T-helper 17 cell (primary cell): ENCODE results near the gene GEMIN4. TPM values are rescaled to one million over a fixed set of nuclear protein-coding genes. Genes with fewer than 3 reads are reported as not detected.
"Not testable (repeated sequence)": the region's sequence is repeated elsewhere in the genome, so short reads cannot be mapped to it uniquely, and the experiment has no call there.

ENCODE experiments used
- ATAC-seq: fragments of 150-1000 bp; cut with Tn5 transposase; 2 replicates; pipeline ENCODE4 v1.10.0; 2021; ENCODE audit warnings: mild to moderate bottlenecking, moderate library complexity
- DNase-seq, 3 donors: peaks; one replicate each; pipeline versions ENCODE4 v3.0.0 to v3.0.0-alpha.2; 2020 to 2021
- H3K9me3 ChIP-seq: one replicate; pipeline ENCODE4 v1.7.0; 2013; ENCODE audit warnings: low read length, mild to moderate bottlenecking; ENCODE audit not compliant: control insufficient read depth, poor library complexity, severe bottlenecking
- H3K27ac Mint-ChIP-seq: one replicate; pipeline ENCODE4 v1.8.0; 2022; ENCODE audit warnings: mild to moderate bottlenecking, moderate library complexity, mixed read lengths
- H3K27me3 Mint-ChIP-seq: one replicate; pipeline ENCODE4 v1.8.0; 2022; ENCODE audit warnings: mixed read lengths
- H3K36me3 Mint-ChIP-seq: one replicate; pipeline ENCODE4 v1.8.0; 2022; ENCODE audit warnings: low read depth, mixed read lengths
- H3K4me1 Mint-ChIP-seq: one replicate; pipeline ENCODE4 v1.8.0; 2022; ENCODE audit warnings: mild to moderate bottlenecking, mixed read lengths
- H3K4me3 Mint-ChIP-seq: one replicate; pipeline ENCODE4 v1.8.0; 2022; ENCODE audit warnings: mild to moderate bottlenecking, moderate library complexity, mixed read lengths
- total RNA-seq, 4 donors: library from RNA in 2 of 4; stranded (reverse) in 2 of 4; gene quantifications; one replicate each; pipeline ENCODE4 v1.2.3 and lab custom pipeline; 2022 to 2026

Gene GEMIN4
- total RNA-seq, 2 donors from 2014 or later = 11.5 to 13.4 TPM

DNA sequence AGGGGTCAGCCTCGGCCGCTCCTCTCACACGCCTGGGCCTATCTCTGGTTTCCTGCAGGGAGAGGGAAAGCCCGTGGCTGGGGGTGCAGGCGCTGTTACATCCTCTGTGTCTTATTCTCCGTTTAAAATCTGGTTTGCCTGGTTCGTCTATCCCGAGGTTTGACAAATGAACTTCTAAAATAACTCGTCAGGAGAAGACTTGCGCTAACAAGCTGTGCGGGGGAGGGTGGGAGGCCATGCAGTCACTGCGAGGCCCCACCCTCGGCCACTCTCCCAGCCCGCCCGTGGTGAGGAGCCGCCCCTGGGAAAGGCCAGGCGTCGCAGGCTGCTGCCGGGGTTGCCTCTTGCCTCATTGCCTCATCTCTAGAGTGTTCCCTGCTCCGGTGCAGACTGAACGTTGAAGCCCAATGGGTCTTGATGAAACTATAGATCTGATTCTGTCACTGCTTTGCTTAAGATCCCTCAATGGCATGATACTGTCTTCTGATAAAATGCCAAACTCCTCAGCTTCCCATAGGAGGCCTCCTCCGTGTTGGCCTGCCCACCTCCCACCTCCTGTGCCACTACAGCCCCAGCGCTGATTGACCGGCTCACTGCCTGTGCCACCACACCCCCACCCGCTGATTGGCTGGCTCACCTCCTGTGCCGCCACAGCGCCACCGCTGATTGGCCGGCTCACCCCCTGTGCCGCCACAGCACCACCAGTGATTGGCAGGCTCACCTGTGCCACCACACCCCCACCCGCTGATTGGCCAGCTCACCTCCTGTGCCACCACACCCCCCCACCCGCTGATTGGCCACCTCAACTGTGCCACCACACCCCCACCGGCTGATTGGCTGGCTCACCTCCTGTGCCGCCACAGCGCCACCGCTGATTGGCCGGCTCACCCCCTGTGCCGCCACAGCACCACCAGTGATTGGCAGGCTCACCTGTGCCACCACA, 38.1 kb upstream of the GEMIN4 start:
- H3K4me1 Mint-ChIP-seq, H3K36me3 Mint-ChIP-seq, H3K9me3 ChIP-seq, DNase-seq, H3K27me3 Mint-ChIP-seq, ATAC-seq, H3K4me3 Mint-ChIP-seq: not testable (repeated sequence)
- peak overlapping the region; percentile 6 for H3K27ac Mint-ChIP-seq

DNA sequence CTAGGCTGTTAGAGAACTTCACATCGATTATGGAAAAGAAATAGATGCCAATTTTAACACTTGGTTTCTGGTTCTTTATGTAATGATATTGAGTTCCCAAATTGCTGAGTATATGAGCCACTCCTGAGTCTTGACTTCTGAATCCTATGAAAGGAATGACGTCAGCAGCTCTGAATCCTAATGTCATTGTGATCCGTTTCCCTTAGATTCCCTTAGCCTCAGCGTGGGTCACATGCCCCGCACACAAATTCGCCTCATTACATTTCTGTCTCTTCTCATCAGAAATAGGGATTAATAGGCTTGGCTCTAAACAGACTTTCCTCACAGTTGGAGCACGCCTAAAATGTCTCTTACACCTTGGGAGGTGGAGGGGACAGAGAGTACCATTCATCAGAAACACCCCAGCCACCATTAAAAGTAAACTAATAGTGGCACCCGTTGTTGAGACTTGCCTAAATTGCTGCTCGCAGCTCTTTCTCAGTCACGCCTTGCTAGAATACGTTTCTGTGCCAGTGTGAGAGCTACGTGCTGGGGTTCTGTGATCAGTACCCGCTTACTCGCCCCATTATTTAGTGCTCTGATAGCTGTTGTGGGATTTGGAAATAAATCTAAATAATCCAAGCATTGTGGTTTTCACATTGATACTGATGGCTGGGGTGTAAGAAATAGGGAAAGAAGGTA, 37.2 kb upstream of the GEMIN4 start:
- Mint-ChIP-seq H3K27ac (no peak overlapping the region), H3K36me3 (peaks cover 3% of the 10 kb centered on the region), H3K4me3 (no peak overlapping the region), H3K27me3 (no peaks in the 10 kb centered on the region), H3K4me1 (peaks cover 7% of the 10 kb centered on the region)
- no peaks in the 10 kb centered on the region for H3K9me3 ChIP-seq
- DNase-seq (no peak), ATAC-seq (no peak)

DNA sequence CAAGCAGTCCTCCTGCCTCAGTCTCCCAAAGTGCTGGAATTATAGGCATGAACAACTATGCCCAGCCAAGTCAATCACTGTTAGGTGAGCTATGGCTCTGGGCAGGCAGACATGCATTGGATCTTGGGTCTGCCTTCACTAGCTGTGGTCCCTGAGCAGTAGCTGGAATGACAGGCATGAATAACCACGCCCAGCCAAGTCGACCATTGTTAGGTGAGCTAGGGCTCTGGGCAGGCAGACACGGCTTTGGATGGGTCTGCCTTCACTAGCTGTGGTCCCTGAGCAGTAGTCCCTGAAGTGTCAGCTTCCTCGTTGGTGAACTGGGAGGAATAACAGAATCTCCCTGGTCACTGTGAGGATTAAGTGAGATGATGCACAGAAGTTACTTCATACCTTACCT, 36.5 kb upstream of the GEMIN4 start:
- H3K27me3 Mint-ChIP-seq = no peaks in the 10 kb centered on the region
- DNase-seq = no peak
- H3K36me3 Mint-ChIP-seq = peaks cover 3% of the 10 kb centered on the region
- H3K9me3 ChIP-seq = no peaks in the 10 kb centered on the region
- no peak overlapping the region for H3K27ac Mint-ChIP-seq
- peaks cover 10% of the 10 kb centered on the region for H3K4me1 Mint-ChIP-seq
- no peak overlapping the region for H3K4me3 Mint-ChIP-seq
- ATAC-seq = no peak

DNA sequence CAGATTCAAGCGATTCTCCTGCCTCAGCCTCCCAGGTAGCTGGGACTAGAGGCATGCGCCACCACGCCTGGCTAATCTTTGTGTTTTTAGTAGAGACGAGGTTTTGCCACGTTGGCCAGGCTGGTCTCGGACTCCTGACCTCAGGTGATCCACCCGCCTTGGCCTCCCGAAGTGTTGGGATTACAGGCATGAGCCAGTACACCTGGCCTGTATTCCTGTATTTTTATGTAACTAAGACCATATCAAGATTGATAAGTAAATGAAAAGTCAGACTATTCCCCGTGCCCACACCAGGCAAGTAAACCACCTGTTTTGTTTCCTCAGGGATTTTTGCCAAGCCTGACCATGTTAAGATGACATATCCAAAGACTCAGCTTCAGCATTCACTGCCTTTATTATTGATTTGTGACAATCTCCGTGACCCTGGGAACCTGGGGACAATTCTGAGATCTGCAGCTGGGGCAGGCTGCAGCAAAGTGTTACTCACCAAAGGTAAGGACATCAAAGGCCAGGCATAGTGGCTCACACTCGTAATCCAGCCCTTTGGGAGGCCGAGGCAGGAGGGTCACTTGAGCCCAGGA, 35.7 kb upstream of the GEMIN4 start:
- H3K36me3 Mint-ChIP-seq = peaks cover 3% of the 10 kb centered on the region
- H3K27ac Mint-ChIP-seq = no peak overlapping the region
- peaks cover 13% of the 10 kb centered on the region for H3K4me1 Mint-ChIP-seq
- no peaks in the 10 kb centered on the region for H3K27me3 Mint-ChIP-seq
- DNase-seq (no peak), ATAC-seq (no peak)
- no peaks in the 10 kb centered on the region for H3K9me3 ChIP-seq
- H3K4me3 Mint-ChIP-seq = no peak overlapping the region

DNA sequence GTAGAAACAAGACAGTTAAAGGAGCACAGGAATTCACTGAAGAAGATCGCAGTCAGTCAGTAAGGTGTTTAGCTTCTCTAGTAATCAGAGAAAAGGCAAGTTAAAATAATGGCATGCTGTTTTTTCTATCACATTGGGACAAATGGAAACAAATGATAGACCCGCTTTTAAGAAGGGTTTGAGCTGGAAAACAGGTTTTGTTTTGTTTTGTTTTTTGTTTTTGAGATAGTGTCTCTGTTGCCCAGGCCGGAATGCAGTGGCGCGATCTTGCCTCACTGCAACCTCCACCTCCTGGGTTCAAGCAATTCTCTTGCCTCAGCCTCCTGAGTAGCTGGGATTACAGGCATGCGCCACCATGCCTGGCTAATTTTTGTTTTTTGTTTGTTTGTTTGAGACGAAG, 33.8 kb upstream of the GEMIN4 start:
- H3K27ac Mint-ChIP-seq, DNase-seq, ATAC-seq, H3K9me3 ChIP-seq, H3K4me3 Mint-ChIP-seq, H3K36me3 Mint-ChIP-seq, H3K27me3 Mint-ChIP-seq: not testable (repeated sequence)
- H3K4me1 Mint-ChIP-seq = peaks cover 24% of the 10 kb centered on the region

DNA sequence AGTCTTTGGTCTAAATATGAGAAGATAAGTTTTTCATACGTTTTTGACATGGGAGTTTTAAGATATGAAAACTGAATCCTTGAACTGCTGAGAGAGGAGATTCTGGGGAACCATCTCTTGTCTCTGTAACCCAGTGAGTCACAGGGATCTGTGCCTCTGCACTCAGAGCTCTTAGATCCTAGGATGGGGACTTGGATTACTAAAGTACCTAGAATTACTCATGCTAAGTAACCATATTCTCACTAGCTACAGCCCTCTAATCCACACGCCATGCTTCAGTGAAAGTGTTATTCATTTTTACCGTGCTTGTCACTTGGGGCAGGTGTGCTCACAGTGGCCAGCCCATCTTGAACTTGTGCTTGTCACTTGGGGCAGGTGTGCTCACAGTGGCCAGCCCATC, 32.1 kb upstream of the GEMIN4 start:
- H3K9me3 ChIP-seq = no peaks in the 10 kb centered on the region
- no peak for DNase-seq
- Mint-ChIP-seq H3K4me3 (peak overlapping the region; percentile 98), H3K4me1 (peaks cover 28% of the 10 kb centered on the region), H3K27me3 (no peaks in the 10 kb centered on the region), H3K27ac (no peak overlapping the region), H3K36me3 (no peaks in the 10 kb centered on the region)
- no peak for ATAC-seq

DNA sequence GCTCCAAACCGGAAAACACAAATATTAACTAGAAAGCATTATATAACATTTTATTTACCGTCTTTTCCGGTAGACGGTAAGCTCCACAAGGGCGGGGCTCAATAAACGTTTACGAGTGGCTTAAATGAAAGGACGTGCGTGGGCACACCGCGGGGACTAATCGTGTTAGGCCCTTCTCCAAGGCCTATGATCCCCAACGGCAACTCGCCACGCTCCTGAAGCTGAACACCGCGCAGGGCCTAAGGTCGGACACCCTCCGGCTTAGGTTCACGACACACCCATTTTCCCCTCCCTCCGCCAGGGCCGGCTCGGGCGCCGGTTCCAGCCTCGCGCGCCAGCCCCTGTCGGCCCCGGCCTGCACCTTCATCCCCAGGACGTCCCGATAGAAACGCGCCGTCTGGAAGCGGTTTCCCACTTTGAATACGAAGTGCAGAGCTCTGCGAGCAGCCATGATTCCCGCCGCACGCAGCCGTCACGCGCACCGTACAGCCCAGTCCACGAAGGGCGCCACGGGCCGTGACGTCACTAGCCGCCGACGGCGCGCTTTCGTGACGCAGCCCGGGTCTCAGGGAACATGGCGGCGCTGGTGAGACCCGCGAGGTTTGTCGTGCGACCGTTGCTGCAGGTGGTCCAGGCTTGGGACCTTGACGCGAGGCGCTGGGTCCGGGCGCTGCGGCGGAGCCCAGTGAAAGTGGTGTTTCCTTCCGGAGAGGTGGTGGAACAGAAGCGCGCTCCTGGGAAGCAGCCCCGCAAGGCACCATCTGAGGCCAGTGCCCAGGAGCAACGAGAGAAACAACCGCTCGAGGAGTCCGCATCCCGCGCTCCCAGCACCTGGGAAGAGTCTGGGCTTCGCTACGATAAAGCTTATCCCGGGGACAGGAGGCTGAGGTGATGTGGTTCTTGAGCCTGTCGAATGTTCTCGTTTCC, 30.0 kb upstream of the GEMIN4 start, which contains the start of the genes GLOD4 and MRM3:
TSS of gene GLOD4 (minus strand) at position 476 of the 927 bp plus-strand sequence. CDS start at position 451, 25 bp downstream.
TSS of gene MRM3 (plus strand) at position 549 of the 927 bp plus-strand sequence. CDS start at position 575, 26 bp downstream.
- no peaks in the 10 kb centered on the region for H3K9me3 ChIP-seq
- H3K27me3 Mint-ChIP-seq = no peaks in the 10 kb centered on the region
- H3K36me3 Mint-ChIP-seq = no peaks in the 10 kb centered on the region
- peaks cover 26% of the 10 kb centered on the region for H3K4me1 Mint-ChIP-seq
- peak within 1 kb of the TSS; percentile 97 for H3K27ac Mint-ChIP-seq
- peak; percentile 92 for ATAC-seq
- DNase-seq = peak; percentile 89 to 97 (median 90)
- peak within 1 kb of the TSS; percentile 98 for H3K4me3 Mint-ChIP-seq

DNA sequence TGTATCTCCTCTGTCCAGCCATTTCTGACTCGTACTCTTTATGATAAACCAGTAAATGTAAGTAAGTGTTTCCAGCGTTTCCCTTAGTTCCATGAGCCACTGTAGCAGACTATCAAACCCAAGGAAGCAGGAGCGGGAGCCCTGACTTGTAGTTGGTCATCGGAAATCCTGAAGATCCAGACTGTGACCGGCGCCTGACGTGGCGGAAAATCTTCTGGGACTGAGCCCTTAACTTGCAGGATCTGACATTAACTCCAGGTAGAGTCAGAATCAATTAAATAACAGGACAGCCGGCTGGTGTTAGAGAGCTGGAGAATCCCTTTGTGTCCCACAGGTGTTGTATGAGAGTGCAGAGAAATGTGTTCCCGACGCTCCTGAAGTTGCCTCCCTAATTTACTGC, 26.0 kb upstream of the GEMIN4 start:
- no peak for ATAC-seq
- peaks cover 7% of the 10 kb centered on the region for H3K36me3 Mint-ChIP-seq
- H3K9me3 ChIP-seq = no peaks in the 10 kb centered on the region
- H3K4me3 Mint-ChIP-seq = no peak overlapping the region
- no peaks in the 10 kb centered on the region for H3K27me3 Mint-ChIP-seq
- no peak overlapping the region for H3K27ac Mint-ChIP-seq
- H3K4me1 Mint-ChIP-seq = peaks cover 33% of the 10 kb centered on the region
- DNase-seq = no peak

DNA sequence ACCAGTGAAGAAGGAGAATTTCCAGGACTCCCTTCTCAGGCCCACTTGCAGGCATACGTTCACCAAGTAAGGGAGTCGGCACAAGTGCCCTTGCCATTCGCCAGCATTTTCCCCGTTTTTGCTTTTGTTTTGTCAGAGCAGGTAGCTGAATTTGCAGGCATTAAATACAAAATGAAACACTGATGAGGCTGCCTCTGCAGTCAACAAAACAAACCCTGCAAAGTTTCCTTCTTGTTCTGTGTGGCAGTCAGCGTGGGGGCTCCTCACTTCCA, 22.2 kb upstream of the GEMIN4 start:
- Mint-ChIP-seq H3K36me3 (peaks cover 7% of the 10 kb centered on the region), H3K4me1 (peaks cover 13% of the 10 kb centered on the region), H3K4me3 (no peak overlapping the region), H3K27ac (peak overlapping the region; percentile 72), H3K27me3 (no peaks in the 10 kb centered on the region)
- ATAC-seq (no peak), DNase-seq (no peak)
- no peaks in the 10 kb centered on the region for H3K9me3 ChIP-seq

DNA sequence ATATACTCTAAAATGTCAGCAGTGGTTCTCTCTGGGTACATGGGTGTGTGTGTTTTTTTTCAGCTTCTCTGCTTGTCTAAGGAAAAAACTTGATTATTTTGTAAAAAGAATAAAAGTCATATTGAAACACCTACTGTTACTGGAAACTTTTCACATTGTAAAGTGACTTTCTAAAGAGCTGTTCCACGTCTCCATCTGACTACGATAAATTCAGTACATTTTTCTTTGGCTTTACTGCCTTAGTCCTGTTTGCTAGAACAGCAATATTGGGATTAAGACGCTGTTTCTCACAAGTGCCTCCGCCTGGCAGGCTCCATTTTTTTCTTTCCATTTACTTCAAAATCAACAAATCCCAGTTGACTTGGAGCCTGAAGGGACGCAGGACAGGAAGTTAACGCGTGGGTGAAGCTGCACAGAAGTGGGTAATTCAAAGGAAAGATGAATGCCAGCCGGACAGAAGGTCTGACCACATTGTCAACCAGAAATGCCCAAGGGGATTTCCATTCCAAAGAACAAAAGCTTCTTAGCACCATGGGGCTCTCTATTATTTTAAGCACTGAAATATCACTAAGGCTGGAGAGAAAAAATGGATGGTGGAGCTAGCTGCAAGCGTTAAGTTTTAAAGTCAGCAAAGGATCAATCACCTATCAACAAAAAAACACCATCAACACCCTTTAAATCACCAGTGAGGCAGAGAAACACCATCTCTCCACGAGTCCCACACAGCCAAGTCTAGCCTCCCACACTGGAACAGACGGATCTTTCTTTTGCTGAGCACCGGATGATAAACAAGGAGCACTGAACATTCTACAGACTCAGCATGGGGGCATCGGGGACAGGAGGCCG, 21.6 kb upstream of the GEMIN4 start:
- Mint-ChIP-seq H3K36me3 (peaks cover 11% of the 10 kb centered on the region), H3K27ac (peak overlapping the region; percentile 72), H3K4me3 (no peak overlapping the region), H3K4me1 (peaks cover 13% of the 10 kb centered on the region), H3K27me3 (no peaks in the 10 kb centered on the region)
- ATAC-seq (no peak), DNase-seq (no peak)
- H3K9me3 ChIP-seq = no peaks in the 10 kb centered on the region

DNA sequence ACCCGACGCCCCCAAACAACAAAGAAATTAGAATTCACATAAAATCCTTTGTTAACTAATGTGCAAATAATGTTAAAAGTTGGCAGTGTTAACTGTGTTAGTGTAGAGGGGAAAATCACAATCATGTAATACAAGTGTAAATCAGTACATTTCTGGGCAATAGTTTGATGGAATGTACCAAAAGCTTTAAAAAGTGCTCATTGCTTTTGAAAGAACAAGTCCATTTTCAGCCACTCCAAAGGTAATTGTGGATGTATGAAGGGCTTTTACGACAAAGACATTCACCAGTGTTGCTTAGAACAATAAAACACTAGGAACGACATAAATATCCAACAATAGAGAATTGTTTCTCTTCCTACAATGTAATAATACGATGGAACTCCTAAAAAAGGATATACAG, 21.0 kb upstream of the GEMIN4 start:
- peaks cover 11% of the 10 kb centered on the region for H3K36me3 Mint-ChIP-seq
- no peak for ATAC-seq
- H3K27ac Mint-ChIP-seq = peak overlapping the region; percentile 72
- H3K27me3 Mint-ChIP-seq = no peaks in the 10 kb centered on the region
- H3K4me1 Mint-ChIP-seq = peaks cover 13% of the 10 kb centered on the region
- no peaks in the 10 kb centered on the region for H3K9me3 ChIP-seq
- no peak overlapping the region for H3K4me3 Mint-ChIP-seq
- no peak for DNase-seq

DNA sequence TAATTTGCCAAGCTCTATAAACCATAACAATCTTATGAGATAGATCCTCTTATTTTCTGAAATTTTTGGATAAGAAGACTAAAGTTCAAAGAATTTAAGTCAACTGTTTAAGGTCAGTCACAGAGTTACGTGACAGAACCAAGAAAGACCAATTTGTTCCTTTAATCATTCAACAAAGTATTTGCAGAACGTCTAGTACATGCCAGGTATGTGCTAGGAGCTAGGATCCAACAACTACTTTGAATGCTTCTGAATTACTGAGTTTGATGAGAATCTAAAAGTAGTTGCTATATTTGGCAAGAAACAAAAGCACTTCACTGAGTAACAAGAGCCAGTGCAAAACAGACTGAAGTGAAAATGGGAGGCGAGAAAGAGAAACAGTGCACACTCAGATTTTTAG, 15.0 kb upstream of the GEMIN4 start:
- Mint-ChIP-seq H3K4me1 (peaks cover 8% of the 10 kb centered on the region), H3K36me3 (peaks cover 18% of the 10 kb centered on the region), H3K27ac (no peak overlapping the region), H3K27me3 (no peaks in the 10 kb centered on the region), H3K4me3 (no peak overlapping the region)
- ATAC-seq = no peak
- DNase-seq = no peak
- H3K9me3 ChIP-seq = no peaks in the 10 kb centered on the region
